Fibroblast of pulmonary artery (primary cell): Measurements from ENCODE around the gene APOL1.

ENCODE experiments used
- DNase-seq: peaks from one replicate; pipeline ENCODE4 v3.0.0-alpha.2; 2010; ENCODE audit warnings: low read depth
- H3K4me3 ChIP-seq: replicated peaks from 2 replicates; pipeline ENCODE4 v1.5.1; 2011; ENCODE audit warnings: low read depth, mild to moderate bottlenecking, control low read depth, low read length, moderate library complexity
- TF ChIP-seq, protein P1 (sequence below): IDR thresholded peaks from 2 replicates; pipeline ENCODE4 v1.5.1; 2011; ENCODE audit warnings: mild to moderate bottlenecking, control low read depth, low read length, inconsistent platforms; ENCODE audit errors: missing control alignments

Gene APOL1

GRCh38 chr22:36311386-36312085 is 58.6 kb downstream of the APOL1 start:
- DNase-seq = no peak
- TF ChIP-seq, protein P1, sequence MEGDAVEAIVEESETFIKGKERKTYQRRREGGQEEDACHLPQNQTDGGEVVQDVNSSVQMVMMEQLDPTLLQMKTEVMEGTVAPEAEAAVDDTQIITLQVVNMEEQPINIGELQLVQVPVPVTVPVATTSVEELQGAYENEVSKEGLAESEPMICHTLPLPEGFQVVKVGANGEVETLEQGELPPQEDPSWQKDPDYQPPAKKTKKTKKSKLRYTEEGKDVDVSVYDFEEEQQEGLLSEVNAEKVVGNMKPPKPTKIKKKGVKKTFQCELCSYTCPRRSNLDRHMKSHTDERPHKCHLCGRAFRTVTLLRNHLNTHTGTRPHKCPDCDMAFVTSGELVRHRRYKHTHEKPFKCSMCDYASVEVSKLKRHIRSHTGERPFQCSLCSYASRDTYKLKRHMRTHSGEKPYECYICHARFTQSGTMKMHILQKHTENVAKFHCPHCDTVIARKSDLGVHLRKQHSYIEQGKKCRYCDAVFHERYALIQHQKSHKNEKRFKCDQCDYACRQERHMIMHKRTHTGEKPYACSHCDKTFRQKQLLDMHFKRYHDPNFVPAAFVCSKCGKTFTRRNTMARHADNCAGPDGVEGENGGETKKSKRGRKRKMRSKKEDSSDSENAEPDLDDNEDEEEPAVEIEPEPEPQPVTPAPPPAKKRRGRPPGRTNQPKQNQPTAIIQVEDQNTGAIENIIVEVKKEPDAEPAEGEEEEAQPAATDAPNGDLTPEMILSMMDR = no peak
- no peak overlapping the region for H3K4me3 ChIP-seq

- TF ChIP-seq, protein P1 = no peak
- H3K4me3 ChIP-seq = no peak overlapping the region
- no peak for DNase-seq
Observed at GRCh38 chr22:36315325-36315724, 62.4 kb downstream of the APOL1 start.

DNA sequence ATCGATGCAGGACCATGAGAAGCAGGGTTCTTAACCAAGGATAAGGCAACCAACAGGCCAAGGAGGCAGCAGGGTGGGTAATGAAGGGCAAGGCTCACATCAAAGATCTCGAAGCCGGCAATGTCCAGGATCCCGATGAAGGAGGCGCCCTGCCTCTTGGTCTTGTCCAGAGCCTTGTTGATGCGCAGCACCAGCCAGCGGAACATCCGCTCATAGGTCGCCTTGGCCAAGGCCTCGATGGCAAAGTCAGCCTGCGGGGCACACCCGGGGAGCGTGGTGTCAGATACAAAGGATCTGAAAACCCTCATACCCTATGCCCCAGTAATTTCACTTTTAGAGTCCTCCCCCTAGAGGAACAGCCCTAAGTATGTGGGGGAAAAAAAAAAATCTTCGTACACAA is 63.5 kb downstream of the APOL1 start:
- TF ChIP-seq, protein P1 = no peak
- H3K4me3 ChIP-seq = no peak overlapping the region
- no peak for DNase-seq
